HG02571 (cell line): Measurements from ENCODE around the gene TANGO2.

Experiments used
- ATAC-seq: cut with Tn5 transposase; IDR thresholded peaks from one replicate; pipeline ENCODE4 v1.9.1; 2021; ENCODE audit warnings: mild to moderate bottlenecking, moderate library complexity; ENCODE audit not compliant: unreplicated experiment

Gene TANGO2

GRCh38 chr22:20083157-20083890, 62.4 kb downstream of the TANGO2 start:
- no peak for ATAC-seq

GRCh38 chr22:20083891-20084546, 63.1 kb downstream of the TANGO2 start:
- no peak for ATAC-seq

GRCh38 chr22:20084547-20085413, 63.9 kb downstream of the TANGO2 start:
- ATAC-seq: no peak

GRCh38 chr22:20085651-20086050, 64.7 kb downstream of the TANGO2 start:
- ATAC-seq: no peak

- ATAC-seq: no peak
Observed at GRCh38 chr22:20086101-20086599, 65.2 kb downstream of the TANGO2 start.

- ATAC-seq: no peak
Observed at GRCh38 chr22:20086763-20087162, 65.9 kb downstream of the TANGO2 start.

GRCh38 chr22:20087319-20088262, 66.7 kb downstream of the TANGO2 start:
- no peak for ATAC-seq

- ATAC-seq: no peak
Observed at GRCh38 chr22:20088263-20088648, 67.3 kb downstream of the TANGO2 start.

GRCh38 chr22:20089226-20089976, 68.5 kb downstream of the TANGO2 start:
- no peak for ATAC-seq

GRCh38 chr22:20089977-20090729, 69.2 kb downstream of the TANGO2 start:
- ATAC-seq: no peak

GRCh38 chr22:20090730-20091240, 69.9 kb downstream of the TANGO2 start:
- ATAC-seq: no peak

GRCh38 chr22:20091690-20092476, 71.0 kb downstream of the TANGO2 start:
- ATAC-seq: no peak

- no peak for ATAC-seq
Observed at GRCh38 chr22:20092477-20092854, 71.6 kb downstream of the TANGO2 start.

GRCh38 chr22:20093418-20094196, 72.7 kb downstream of the TANGO2 start:
- no peak for ATAC-seq

- no peak for ATAC-seq
Observed at GRCh38 chr22:20094197-20094807, 73.4 kb downstream of the TANGO2 start.

GRCh38 chr22:20095521-20095920, 74.6 kb downstream of the TANGO2 start:
- ATAC-seq: no peak
